ENCODE results near the gene AKAP1.
A peak's percentile ranks its signal among the peaks of the same experiment; 100 is the strongest.

The AKAP1 gene

DNA sequence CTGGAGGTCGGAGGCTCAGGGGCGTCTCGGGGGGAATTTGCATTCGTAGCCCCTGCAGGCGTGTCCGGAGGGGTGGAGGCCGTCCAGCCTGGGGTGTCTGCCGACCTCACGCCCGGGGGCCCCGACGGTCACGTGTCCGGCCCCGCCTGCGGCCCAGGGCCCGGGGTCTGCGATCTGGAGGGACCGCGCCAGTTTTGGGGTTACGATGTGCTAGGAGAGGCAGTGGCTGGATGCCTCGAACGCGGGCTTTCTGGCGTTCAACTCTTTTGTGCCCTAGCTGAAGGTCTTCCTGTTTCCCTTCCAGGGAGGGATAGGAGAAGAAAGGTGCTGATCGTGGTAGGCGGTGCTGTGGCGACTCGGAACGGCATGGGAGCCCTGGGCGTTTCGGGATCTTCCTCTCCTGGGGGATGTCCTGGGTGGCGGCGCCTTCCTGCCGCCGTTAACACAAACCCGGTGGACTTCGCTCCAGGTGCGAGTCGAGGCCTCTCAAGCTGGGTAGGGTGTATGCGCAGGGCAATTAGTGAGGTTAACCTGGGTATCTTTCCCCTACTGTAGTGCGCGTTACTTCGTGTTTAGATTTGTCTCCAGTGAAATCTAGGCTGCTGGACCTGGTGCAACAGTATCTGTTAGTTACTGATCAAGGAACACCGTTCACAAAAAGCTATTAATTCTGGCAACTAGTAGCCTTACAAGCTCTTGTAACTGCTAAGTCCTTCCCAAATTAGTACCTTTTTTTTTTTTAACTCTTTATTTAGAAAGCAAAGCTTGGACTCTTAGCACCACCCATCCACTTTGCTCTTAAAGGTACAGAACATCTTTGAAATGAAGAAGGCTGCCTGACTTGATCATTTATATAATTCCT, 1.3 kb downstream of the AKAP1 start:
- peak overlapping the region; percentile 90 for H3K27ac ChIP-seq
- TF ChIP-seq ZFX (IDR thresholded peaks at IDR 0.05; ENCODE audit: borderline replicate concordance) = no peak
- TF ChIP-seq, protein P1, sequence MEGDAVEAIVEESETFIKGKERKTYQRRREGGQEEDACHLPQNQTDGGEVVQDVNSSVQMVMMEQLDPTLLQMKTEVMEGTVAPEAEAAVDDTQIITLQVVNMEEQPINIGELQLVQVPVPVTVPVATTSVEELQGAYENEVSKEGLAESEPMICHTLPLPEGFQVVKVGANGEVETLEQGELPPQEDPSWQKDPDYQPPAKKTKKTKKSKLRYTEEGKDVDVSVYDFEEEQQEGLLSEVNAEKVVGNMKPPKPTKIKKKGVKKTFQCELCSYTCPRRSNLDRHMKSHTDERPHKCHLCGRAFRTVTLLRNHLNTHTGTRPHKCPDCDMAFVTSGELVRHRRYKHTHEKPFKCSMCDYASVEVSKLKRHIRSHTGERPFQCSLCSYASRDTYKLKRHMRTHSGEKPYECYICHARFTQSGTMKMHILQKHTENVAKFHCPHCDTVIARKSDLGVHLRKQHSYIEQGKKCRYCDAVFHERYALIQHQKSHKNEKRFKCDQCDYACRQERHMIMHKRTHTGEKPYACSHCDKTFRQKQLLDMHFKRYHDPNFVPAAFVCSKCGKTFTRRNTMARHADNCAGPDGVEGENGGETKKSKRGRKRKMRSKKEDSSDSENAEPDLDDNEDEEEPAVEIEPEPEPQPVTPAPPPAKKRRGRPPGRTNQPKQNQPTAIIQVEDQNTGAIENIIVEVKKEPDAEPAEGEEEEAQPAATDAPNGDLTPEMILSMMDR (IDR thresholded peaks at IDR 0.05) = no peak

DNA sequence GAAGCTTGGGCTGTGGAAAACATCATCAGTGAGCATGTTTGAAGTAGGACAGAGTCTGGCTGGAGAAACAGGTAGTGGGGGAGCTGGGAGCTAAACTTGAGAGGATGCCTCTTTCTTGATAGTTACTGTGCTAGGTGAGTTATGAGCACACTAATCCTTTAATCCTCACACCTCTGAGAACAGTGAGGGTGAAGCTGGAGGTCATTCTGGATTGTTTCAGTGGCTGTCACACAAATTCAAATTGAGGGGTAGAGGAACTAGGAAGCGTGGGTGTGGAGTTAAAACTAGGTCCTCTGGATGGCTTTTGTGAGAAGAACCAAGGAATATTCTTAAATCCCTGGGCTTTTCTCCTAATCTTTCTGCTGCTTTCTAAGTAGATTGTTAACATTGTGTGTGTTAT, 3.3 kb downstream of the AKAP1 start:
- TF ChIP-seq, protein P1 (IDR thresholded peaks at IDR 0.05) = no peak
- TF ChIP-seq ZFX (IDR thresholded peaks at IDR 0.05; ENCODE audit: borderline replicate concordance) = no peak
- no peak overlapping the region for H3K27ac ChIP-seq

DNA sequence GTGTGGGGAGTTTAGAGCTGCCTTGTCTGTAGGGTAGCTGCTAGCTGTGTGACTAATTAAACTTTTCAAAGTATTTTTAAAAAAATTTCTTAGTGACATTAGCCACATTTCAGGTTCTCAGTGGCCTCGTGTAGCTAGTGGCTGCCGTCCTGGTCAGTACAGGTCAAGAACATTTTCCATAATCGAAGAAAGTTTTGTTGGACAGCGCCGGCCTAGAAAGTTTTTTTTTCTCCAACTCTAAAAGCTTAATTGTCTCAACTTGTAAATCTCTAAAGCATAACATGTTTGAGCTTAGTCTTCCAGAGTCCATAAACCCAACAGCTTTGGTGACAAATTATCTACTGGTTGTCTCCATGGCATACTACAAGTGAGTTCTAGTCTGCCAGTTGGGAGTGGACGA, 4.3 kb downstream of the AKAP1 start:
- TF ChIP-seq ZFX (IDR thresholded peaks at IDR 0.05; ENCODE audit: borderline replicate concordance) = no peak
- TF ChIP-seq, protein P1 (IDR thresholded peaks at IDR 0.05) = no peak

DNA sequence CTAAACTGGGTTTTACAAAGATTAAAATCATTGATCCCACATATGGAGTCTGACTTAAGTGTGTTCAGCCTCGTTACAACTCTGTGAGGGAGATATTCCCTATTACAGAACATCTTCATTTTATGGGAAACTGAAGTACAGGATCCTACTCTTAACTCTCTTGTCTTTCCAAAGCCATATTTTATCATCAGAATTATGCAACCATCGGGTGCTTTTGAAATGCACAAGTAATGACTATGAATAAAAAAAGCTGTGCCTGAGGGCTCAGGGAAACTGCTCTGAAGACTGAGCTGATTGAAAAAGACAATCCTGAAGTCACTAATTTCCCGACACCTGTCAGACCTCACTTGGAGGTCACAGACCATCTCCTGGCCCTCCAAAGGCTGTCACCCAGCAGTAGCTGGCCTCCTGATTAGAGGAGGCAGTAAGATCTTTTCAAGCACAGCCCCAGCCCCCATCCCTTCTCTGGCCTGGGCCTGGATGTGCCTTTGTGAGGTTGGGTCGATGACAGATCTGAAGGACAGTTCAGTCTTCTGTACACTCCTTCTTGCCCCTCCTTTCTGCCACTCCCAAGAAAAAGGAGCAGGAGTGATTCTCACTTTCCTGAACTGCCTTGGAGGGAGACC, 5.6 kb downstream of the AKAP1 start:
- no peak overlapping the region for H3K27ac ChIP-seq
- TF ChIP-seq, protein P1 (IDR thresholded peaks at IDR 0.05) = no peak
- no peak for TF ChIP-seq ZFX (IDR thresholded peaks at IDR 0.05; ENCODE audit: borderline replicate concordance)

More for the DNA sequence above, 4.3 kb downstream of the AKAP1 start:
- no peak overlapping the region for H3K27ac ChIP-seq

DNA sequence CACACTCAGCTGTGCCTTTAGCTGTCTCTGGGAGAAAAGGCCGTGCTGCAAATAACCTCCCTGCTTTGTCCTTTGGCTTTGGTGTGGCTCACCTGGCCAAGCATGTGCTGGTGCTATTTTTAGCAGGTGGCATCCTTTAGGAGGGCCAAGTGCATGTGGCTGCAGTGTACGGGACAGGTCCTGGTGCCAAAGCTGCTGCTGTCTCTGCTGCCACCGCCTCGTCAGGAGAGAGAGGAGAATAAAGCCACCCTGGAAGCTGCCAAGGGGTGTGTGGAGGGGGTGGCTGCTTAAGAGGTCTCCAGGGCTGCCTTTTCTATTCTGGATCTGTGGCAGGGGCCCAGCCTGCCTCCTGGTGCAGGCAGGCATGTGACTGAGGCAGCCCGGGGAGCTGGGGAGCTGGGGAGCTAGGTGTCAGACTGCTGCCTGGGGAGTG, 6.2 kb downstream of the AKAP1 start:
- no peak for TF ChIP-seq ZFX (IDR thresholded peaks at IDR 0.05; ENCODE audit: borderline replicate concordance)
- no peak overlapping the region for H3K27ac ChIP-seq

DNA sequence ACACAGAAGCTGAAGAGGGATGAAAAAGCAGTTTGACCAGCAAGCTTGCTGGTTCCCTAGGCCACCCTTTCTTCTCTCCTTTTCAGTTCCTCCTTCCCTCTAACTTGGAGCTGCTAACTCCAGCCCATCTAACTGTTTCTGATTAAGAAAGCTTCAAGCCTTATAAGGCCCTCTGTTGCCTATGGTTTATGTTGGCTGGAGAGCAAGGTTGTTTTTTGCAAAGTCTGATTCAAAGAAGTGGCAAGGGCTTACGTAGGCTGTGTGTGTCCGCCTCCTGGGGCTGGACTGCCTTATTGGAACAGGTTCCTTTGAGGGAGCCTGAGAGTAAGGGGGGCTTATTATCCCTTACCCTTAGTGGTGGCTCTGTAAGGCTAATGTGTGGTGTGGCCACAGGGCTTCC, 7.1 kb downstream of the AKAP1 start:
- TF ChIP-seq ZFX (IDR thresholded peaks at IDR 0.05; ENCODE audit: borderline replicate concordance) = no peak
- TF ChIP-seq, protein P1 (IDR thresholded peaks at IDR 0.05) = no peak
- no peak overlapping the region for H3K27ac ChIP-seq

DNA sequence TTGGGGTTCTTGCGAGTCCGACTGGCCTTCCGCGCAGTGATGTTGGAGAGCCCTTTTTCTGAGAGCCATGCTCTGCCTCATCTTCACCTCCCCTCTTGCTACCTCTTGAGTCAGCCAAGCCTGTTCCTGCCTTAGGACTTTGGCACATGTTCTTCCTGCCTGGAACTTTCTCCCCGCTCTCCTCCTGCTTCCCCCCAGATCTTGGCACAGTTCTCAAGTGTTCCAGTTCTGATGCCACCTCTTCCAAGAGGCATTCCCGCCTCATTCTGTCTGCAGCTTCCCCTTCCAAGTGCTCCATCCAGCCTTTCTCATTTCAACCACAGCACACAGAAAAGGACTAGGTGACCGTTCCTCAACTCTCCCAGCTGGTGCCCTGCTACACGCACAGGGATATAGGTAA, 7.7 kb downstream of the AKAP1 start:
- TF ChIP-seq ZFX (IDR thresholded peaks at IDR 0.05; ENCODE audit: borderline replicate concordance) = no peak
- TF ChIP-seq, protein P1 (IDR thresholded peaks at IDR 0.05) = no peak
- H3K27ac ChIP-seq = no peak overlapping the region
